ENCODE results near the gene RPH3AL.
"Not testable (repeated sequence)": the region's sequence is repeated elsewhere in the genome, so short reads cannot be mapped to it uniquely, and the experiment has no call there.

Gene RPH3AL

DNA sequence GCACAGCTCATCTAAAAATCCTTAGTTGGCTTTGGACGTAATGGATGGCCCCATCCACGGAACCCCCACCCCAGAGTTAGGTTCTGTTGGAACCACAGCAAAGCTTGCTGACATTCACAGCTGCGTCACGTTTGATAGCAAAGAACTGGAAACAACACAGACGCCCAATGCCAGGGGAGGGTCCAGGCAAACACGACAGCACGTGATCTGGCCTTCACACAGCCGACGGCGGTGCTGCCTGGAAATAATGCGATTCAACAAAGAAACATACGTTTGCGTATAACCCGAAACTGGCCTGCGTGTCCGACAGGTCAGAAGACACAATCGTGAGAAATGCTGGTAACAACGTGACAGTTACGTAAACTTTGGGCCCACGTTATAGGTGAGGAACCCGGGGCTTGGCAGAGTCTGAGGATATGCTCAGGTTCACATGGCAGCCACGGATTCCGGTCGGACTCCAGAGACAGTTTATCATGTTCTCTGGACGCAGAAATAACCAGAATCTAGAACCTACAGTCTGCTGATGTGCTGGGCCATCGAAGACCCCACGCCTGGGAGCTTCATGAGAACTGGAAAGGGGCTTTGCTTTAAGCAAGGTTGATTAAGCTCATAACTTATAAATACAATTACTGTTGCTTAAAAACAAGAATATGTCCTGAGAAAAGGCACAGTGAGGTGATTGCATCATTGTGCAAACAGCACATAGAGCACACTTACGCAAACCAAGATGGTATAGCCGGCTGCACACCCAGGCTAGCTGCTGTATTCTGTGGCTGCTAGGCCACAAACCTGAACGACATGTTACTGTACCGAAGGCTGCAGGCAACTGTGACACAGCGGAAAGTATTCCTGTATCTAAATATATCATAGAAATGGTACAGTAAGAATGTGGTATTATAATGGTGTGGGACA lies 70.4 kb downstream of the RPH3AL start:
- no peak for DNase-seq (ENCODE audit: low read depth in 2 of 2)

GRCh38 chr17:281365-281999 lies 71.1 kb downstream of the RPH3AL start:
- no peak for DNase-seq (ENCODE audit: low read depth in 2 of 2)

DNA sequence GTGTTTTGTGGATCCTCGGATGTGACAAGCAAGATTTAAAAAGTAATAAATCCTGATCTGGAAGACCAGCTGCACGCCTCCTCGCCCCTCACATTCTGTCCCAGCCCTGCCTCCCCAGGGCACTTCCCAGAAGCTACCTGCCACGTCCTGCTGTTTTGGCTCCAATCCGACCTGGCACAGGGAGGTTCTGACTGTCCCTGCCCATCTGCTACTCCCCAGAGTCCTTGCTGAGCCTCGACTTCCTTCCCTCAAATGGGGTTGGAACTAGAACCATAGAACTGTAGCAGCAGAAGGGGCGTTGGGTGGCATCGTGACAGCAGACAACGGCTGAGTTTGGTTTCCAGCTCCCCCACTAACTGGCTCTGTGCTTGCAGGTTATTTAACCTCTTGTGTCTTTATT lies 71.7 kb downstream of the RPH3AL start:
- DNase-seq (ENCODE audit: low read depth in 2 of 2): no peak

GRCh38 chr17:280216-280615 lies 72.4 kb downstream of the RPH3AL start:
- DNase-seq (ENCODE audit: low read depth in 2 of 2): no peak

GRCh38 chr17:279776-280175 lies 72.8 kb downstream of the RPH3AL start:
- DNase-seq (ENCODE audit: low read depth in 2 of 2): no peak

DNA sequence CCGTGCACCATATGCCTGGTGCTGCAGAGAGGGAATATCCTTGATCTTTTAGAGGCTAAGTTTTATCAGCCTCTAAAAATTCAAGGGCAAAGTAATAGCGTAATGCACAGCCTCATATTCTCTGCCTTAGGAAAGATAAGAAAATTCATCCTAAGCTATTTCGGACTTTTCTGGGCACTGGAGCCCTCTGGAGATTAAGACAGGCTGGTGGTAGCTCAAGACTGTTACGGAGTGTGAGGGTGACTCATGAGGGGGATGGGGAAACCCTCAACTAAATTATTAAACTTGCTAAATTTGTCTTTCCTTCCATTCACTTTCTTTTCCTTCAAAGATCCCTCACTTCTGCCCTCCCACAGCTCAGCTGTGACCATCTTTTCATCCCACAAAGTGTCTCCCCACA lies 73.3 kb downstream of the RPH3AL start:
- DNase-seq (ENCODE audit: low read depth in 2 of 2): no peak

DNA sequence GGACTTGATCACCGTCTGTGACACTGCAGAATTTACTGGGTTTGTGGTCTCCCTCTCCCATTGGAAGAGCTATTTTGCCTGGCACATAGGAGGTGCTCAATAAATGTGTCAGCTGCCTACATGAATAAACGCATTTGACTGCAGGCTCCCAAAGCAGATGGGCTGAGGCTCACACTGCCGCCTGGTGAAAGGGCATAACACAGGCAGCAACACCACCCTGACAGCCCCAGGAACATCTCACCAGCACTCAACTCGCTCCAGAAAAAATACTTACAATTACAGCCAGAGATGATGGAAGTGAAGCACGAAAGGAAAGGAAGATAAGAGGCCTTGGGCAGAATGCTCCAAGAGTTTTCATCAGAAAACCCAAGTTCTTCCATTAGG lies 73.9 kb downstream of the RPH3AL start:
- DNase-seq (ENCODE audit: low read depth in 2 of 2): no peak

GRCh38 chr17:278055-278675 lies 74.4 kb downstream of the RPH3AL start:
- no peak for DNase-seq (ENCODE audit: low read depth in 2 of 2)

- DNase-seq (ENCODE audit: low read depth in 2 of 2): no peak
Measured at GRCh38 chr17:274902-275301, 77.7 kb downstream of the RPH3AL start.

DNA sequence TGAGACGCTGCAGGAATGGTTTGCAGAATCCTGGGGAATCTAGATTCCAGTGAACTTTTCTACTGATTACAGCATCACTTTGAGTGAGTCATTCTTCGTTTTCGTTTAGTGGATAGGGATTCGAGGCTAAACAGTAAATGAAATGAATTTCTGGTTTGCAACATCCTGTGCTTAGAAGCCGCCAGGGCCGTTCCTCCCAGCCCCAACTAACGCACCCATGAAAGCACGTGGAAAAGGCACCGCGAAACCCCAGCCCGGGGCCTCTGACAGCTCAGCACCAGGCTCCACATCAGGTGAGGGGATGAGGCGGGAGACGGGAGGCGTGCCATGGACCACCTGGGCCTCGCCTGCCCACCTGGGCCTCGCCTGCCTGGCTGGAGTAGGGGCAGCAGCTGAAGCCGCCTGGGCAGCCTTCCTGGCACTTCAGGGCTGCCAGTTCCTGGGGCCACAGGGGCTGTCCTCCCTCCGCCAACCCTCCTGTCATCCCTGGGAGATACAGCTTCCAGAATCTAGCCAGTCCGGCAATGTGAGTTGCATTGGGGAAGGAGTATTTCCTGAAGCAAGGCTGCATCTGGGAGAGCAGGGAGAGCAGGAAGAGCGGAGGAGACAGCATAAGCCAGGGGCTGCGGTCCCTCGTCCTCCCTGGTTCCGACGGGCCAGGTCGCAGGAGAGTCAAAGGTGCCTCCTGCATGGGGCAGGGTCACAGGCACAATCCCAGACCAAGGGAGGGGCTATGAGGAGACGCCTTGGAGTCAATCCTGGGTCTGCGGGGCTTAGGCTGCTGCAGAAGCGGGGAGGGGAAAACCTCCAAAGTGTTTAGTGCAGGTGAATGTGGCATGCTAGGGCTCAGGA lies 78.4 kb downstream of the RPH3AL start:
- no peak for DNase-seq (ENCODE audit: low read depth in 2 of 2)

GRCh38 chr17:272856-273255 lies 79.8 kb downstream of the RPH3AL start:
- DNase-seq (ENCODE audit: low read depth in 2 of 2): not testable (repeated sequence)

DNA sequence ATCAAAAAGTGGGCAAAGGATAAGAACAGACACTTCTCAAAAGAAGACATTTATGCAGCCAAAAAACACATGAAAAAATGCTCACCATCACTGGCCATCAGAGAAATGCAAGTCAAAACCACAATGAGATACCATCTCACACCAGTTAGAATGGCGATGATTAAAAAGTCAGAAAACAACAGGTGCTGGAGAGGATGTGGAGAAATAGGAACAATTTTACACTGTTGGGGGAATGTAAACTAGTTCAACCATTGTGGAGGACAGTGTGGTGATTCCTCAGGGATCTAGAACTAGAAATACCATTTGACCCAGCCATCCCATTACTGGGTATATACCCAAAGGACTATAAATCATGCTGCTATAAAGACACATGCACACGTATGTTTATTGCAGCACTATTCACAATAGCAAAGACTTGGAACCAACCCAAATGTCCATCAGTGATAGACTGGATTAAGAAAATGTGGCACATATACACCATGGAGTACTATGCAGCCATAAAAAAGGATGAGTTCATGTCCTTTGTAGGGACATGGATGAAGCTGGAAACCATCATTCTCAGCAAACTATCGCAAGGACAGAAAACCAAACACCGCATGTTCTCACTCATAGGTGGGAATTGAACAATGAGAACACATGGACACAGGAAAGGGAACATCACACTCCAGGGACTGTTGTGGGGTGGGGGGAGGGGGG lies 80.5 kb downstream of the RPH3AL start:
- not testable (repeated sequence) for DNase-seq (ENCODE audit: low read depth in 2 of 2)

- DNase-seq (ENCODE audit: low read depth in 2 of 2): no peak
Measured at GRCh38 chr17:269616-270514, 82.7 kb downstream of the RPH3AL start.

- no peak for DNase-seq (ENCODE audit: low read depth in 2 of 2)
Measured at GRCh38 chr17:266701-267667, 85.6 kb downstream of the RPH3AL start.

DNA sequence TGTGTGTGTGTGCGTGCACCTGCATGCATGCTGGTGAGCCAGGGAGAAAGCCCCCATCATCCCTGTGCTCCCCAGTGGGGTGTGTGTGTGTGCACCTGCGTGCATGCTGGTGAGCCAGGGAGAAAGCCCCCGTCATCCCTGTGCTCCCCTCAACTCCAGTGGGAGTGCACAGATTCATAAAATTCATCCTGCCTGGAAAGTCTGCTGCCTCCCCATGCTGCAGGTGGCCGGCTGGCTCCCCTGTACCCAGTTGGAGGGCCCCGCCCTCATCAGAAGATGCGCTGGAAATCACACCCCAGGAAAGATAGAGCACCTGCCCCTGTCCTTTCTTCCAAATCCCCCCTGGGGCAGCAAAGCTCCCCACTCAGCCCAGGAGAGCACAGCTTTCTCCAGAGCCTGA lies 86.4 kb downstream of the RPH3AL start:
- no peak for DNase-seq (ENCODE audit: low read depth in 2 of 2)

DNA sequence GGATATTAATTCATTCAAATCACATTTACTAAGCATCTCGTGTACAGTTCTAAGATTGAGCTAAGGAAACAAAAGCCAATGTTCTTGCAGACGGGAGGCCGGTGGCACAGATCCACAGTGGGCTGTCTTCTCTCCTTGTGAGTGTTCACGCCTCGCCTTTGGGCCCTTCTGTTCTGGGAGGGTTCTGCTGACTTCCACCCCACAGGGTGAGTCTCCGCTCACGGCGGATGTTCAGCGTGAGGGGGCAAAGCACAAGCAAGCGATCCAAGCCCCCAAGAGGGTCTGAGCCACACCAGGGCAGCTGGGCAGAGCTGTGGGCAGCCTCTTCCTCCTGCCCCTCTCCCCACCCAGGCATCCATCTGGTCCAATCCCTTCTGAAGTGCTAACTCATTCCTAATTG lies 86.9 kb downstream of the RPH3AL start:
- DNase-seq (ENCODE audit: low read depth in 2 of 2): no peak

GRCh38 chr17:263773-264172 lies 88.8 kb downstream of the RPH3AL start:
- DNase-seq (ENCODE audit: low read depth in 2 of 2): no peak

GRCh38 chr17:263271-263670 lies 89.3 kb downstream of the RPH3AL start:
- no peak for DNase-seq (ENCODE audit: low read depth in 2 of 2)

GRCh38 chr17:261635-262034 lies 91.0 kb downstream of the RPH3AL start:
- no peak for DNase-seq (ENCODE audit: low read depth in 2 of 2)
